SK-N-SH treated with all-trans-retinoic acid at 6 μM for 48 hours (cell line): ENCODE data around the gene MYO7A.

Experiments
- ATAC-seq: fragments of 200-7000 bp; cut with Tn5 transposase; 3 replicates; pipeline ENCODE4 v1.9.1; 2020; ENCODE audit warnings: mild to moderate bottlenecking, moderate library complexity
- ARNTL ChIP-seq: fragments of 450-650 bp; formaldehyde crosslinking; IDR thresholded peaks from 2 replicates; pipeline ENCODE4 v1.5.0; 2020; ENCODE audit warnings: low read depth, mild to moderate bottlenecking, moderate library complexity, borderline replicate concordance
- BACH2 ChIP-seq: fragments of 250-450 bp; sonication (Bioruptor Pico); IDR thresholded peaks from 2 replicates; pipeline ENCODE4 v1.9.0; 2021; ENCODE audit warnings: mild to moderate bottlenecking, borderline replicate concordance
- CREB5 ChIP-seq: fragments of 250-450 bp; sonication (Bioruptor Pico); IDR thresholded peaks from 2 replicates; pipeline ENCODE4 v1.5.1; 2020; ENCODE audit warnings: low read depth, mild to moderate bottlenecking, moderate library complexity
- CSDC2 ChIP-seq: fragments of 250-450 bp; sonication (Bioruptor Pico); IDR thresholded peaks from 2 replicates; pipeline ENCODE4 v1.5.0; 2020; ENCODE audit warnings: mild to moderate bottlenecking, moderate library complexity
- CSRNP3 ChIP-seq: fragments of 250-450 bp; sonication (Bioruptor Pico); IDR thresholded peaks from 2 replicates; pipeline ENCODE4 v1.5.1; 2021; ENCODE audit warnings: mild to moderate bottlenecking, moderate library complexity
- ESRRG ChIP-seq: fragments of 250-450 bp; sonication (Bioruptor Pico); IDR thresholded peaks from 2 replicates; pipeline ENCODE4 v1.6.1; 2021; ENCODE audit warnings: mild to moderate bottlenecking
- GLIS3 ChIP-seq: fragments of 250-450 bp; sonication (Bioruptor Pico); IDR thresholded peaks from 2 replicates; pipeline ENCODE4 v1.5.0; 2020; ENCODE audit warnings: mild to moderate bottlenecking, moderate library complexity
- ISL1 ChIP-seq: fragments of 250-450 bp; sonication (Bioruptor Pico); IDR thresholded peaks from 2 replicates; pipeline ENCODE4 v2.1.2; 2022; ENCODE audit warnings: mild to moderate bottlenecking, moderate library complexity
- OSR1 ChIP-seq: fragments of 250-450 bp; sonication (Bioruptor Pico); IDR thresholded peaks from 2 replicates; pipeline ENCODE4 v1.8.0; 2022; ENCODE audit warnings: moderate library complexity, mild to moderate bottlenecking, inconsistent platforms
- PATZ1 ChIP-seq: fragments of 250-450 bp; sonication (Bioruptor Pico); IDR thresholded peaks from 2 replicates; pipeline ENCODE4 v1.8.0; 2020; ENCODE audit warnings: mild to moderate bottlenecking, moderate library complexity, borderline replicate concordance
- POU6F1 ChIP-seq: fragments of 250-450 bp; sonication (Bioruptor Pico); IDR thresholded peaks from 2 replicates; pipeline ENCODE4 v1.8.0; 2021; ENCODE audit warnings: low read depth, mild to moderate bottlenecking, moderate library complexity, borderline replicate concordance
- PPARA ChIP-seq: fragments of 250-450 bp; sonication (Bioruptor Pico); IDR thresholded peaks from 2 replicates; pipeline ENCODE4 v1.5.0; 2020; ENCODE audit warnings: mild to moderate bottlenecking, borderline replicate concordance
- RARB ChIP-seq: fragments of 250-450 bp; sonication (Bioruptor Pico); IDR thresholded peaks from 2 replicates; pipeline ENCODE4 v1.8.0; 2021; ENCODE audit warnings: mild to moderate bottlenecking, moderate library complexity
- SNAI2 ChIP-seq: fragments of 250-450 bp; sonication (Bioruptor Pico); IDR thresholded peaks from 2 replicates; pipeline ENCODE4 v1.5.0; 2020; ENCODE audit warnings: mild to moderate bottlenecking, moderate library complexity
- TCF4 ChIP-seq: fragments of 250-450 bp; sonication (Bioruptor Pico); IDR thresholded peaks from 2 replicates; pipeline ENCODE4 v1.8.0; 2021; ENCODE audit warnings: mild to moderate bottlenecking, moderate library complexity, borderline replicate concordance
- TOX ChIP-seq: fragments of 250-450 bp; sonication (Bioruptor Pico); IDR thresholded peaks from 2 replicates; pipeline ENCODE4 v1.8.0; 2021; ENCODE audit warnings: mild to moderate bottlenecking, moderate library complexity, borderline replicate concordance
- TSHZ2 ChIP-seq: fragments of 250-450 bp; sonication (Bioruptor Pico); IDR thresholded peaks from 2 replicates; pipeline ENCODE4 v1.5.0; 2020; ENCODE audit warnings: mild to moderate bottlenecking, moderate library complexity
- ZC3H10 ChIP-seq: fragments of 250-450 bp; sonication (Bioruptor Pico); IDR thresholded peaks from 2 replicates; pipeline ENCODE4 v1.5.1; 2021; ENCODE audit warnings: mild to moderate bottlenecking, moderate library complexity
- ZFP3 ChIP-seq: fragments of 250-450 bp; sonication (Bioruptor Pico); IDR thresholded peaks from 2 replicates; pipeline ENCODE4 v1.5.0; 2020; ENCODE audit warnings: mild to moderate bottlenecking, moderate library complexity
- ZFP30 ChIP-seq: fragments of 450-650 bp; formaldehyde crosslinking; IDR thresholded peaks from 2 replicates; pipeline ENCODE4 v1.5.0; 2022; ENCODE audit warnings: mild to moderate bottlenecking, moderate library complexity
- ZNF565 ChIP-seq: fragments of 450-650 bp; formaldehyde crosslinking; conservative IDR thresholded peaks from 2 replicates; pipeline ENCODE4 v1.5.0; 2020; ENCODE audit warnings: low read depth, mild to moderate bottlenecking, moderate library complexity
- ZNF8 ChIP-seq: fragments of 450-650 bp; formaldehyde crosslinking; IDR thresholded peaks from 2 replicates; pipeline ENCODE4 v1.5.0; 2020; ENCODE audit warnings: mild to moderate bottlenecking, moderate library complexity

Gene MYO7A

GRCh38 chr11:77182542-77183430, 54.7 kb downstream of the MYO7A start:
- no peak for TF ChIP-seq PPARA (CRISPR knock-in tag)
- no peak for TF ChIP-seq ZC3H10
- TF ChIP-seq RARB (CRISPR knock-in tag) = no peak
- TF ChIP-seq ARNTL (CRISPR knock-in tag) = no peak
- no peak for TF ChIP-seq ZNF565
- TF ChIP-seq POU6F1 (CRISPR knock-in tag) = no peak
- no peak for TF ChIP-seq OSR1 (CRISPR knock-in tag)
- TF ChIP-seq CSRNP3 (CRISPR knock-in tag) = no peak
- no peak for TF ChIP-seq TSHZ2 (CRISPR knock-in tag)
- no peak for TF ChIP-seq ZFP30 (CRISPR knock-in tag)
- TF ChIP-seq ISL1 = no peak
- TF ChIP-seq PATZ1 = no peak
- no peak for TF ChIP-seq SNAI2 (CRISPR knock-in tag)
- no peak for TF ChIP-seq ZFP3
- no peak for TF ChIP-seq ESRRG
- TF ChIP-seq ZNF8 (CRISPR knock-in tag) = no peak
- no peak for TF ChIP-seq BACH2 (CRISPR knock-in tag)
- no peak for TF ChIP-seq CSDC2
- TF ChIP-seq GLIS3 (CRISPR knock-in tag) = no peak
- no peak for TF ChIP-seq TOX (CRISPR knock-in tag)
- ATAC-seq = no peak

GRCh38 chr11:77183431-77183984, 55.5 kb downstream of the MYO7A start:
- no peak for ATAC-seq
- TF ChIP-seq CREB5 (CRISPR knock-in tag) = no peak
- no peak for TF ChIP-seq CSRNP3 (CRISPR knock-in tag)
- TF ChIP-seq SNAI2 (CRISPR knock-in tag) = no peak
- no peak for TF ChIP-seq TOX (CRISPR knock-in tag)
- TF ChIP-seq OSR1 (CRISPR knock-in tag) = no peak
- TF ChIP-seq PATZ1 = no peak
- no peak for TF ChIP-seq GLIS3 (CRISPR knock-in tag)
- TF ChIP-seq TSHZ2 (CRISPR knock-in tag) = no peak
- TF ChIP-seq ZFP30 (CRISPR knock-in tag) = no peak
- no peak for TF ChIP-seq TCF4 (CRISPR knock-in tag)
- TF ChIP-seq RARB (CRISPR knock-in tag) = no peak
